Subcutaneous abdominal adipose tissue (tissue), 5 donors: Measurements from ENCODE around the gene SEMA5B.

ENCODE experiments used
- H3K27ac ChIP-seq: one replicate; pipeline ENCODE4 v1.7.0; 2013; ENCODE audit warnings: low read depth, mild to moderate bottlenecking, inconsistent platforms, low read length, moderate library complexity
- H3K27me3 ChIP-seq, 5 donors: one replicate each; pipeline ENCODE4 v1.7.0; 2013; ENCODE audit warnings: low read length in 5 of 5, inconsistent platforms in 1 of 5; ENCODE audit not compliant: control insufficient read depth in 5 of 5, insufficient read depth in 4 of 5
- H3K36me3 ChIP-seq, 5 donors: one replicate each; pipeline ENCODE4 v1.7.0; 2013; ENCODE audit warnings: low read length in 5 of 5; ENCODE audit not compliant: control insufficient read depth in 5 of 5, insufficient read depth in 5 of 5
- H3K4me1 ChIP-seq, 5 donors: one replicate each; pipeline ENCODE4 v1.7.0; 2013; ENCODE audit warnings: low read length in 5 of 5, mild to moderate bottlenecking in 3 of 5, moderate library complexity in 1 of 5; ENCODE audit not compliant: control insufficient read depth in 5 of 5, insufficient read depth in 5 of 5
- H3K4me3 ChIP-seq, 5 donors: one replicate each; pipeline ENCODE4 v1.7.0; 2013; ENCODE audit warnings: low read length in 5 of 5, low read depth in 1 of 5
- H3K9ac ChIP-seq, 5 donors: one replicate each; pipeline ENCODE4 v1.7.0; 2013; ENCODE audit warnings: low read length in 5 of 5, mild to moderate bottlenecking in 4 of 5, moderate library complexity in 3 of 5
- H3K9me3 ChIP-seq, 5 donors: one replicate each; pipeline ENCODE4 v1.7.0; 2013; ENCODE audit warnings: low read length in 5 of 5; ENCODE audit not compliant: control insufficient read depth in 5 of 5
- donor health status: healthy.
- donor health status: healthy.
- donor health status: healthy.
- donor health status: healthy.
- donor health status: healthy.

SEMA5B gene, protein sequence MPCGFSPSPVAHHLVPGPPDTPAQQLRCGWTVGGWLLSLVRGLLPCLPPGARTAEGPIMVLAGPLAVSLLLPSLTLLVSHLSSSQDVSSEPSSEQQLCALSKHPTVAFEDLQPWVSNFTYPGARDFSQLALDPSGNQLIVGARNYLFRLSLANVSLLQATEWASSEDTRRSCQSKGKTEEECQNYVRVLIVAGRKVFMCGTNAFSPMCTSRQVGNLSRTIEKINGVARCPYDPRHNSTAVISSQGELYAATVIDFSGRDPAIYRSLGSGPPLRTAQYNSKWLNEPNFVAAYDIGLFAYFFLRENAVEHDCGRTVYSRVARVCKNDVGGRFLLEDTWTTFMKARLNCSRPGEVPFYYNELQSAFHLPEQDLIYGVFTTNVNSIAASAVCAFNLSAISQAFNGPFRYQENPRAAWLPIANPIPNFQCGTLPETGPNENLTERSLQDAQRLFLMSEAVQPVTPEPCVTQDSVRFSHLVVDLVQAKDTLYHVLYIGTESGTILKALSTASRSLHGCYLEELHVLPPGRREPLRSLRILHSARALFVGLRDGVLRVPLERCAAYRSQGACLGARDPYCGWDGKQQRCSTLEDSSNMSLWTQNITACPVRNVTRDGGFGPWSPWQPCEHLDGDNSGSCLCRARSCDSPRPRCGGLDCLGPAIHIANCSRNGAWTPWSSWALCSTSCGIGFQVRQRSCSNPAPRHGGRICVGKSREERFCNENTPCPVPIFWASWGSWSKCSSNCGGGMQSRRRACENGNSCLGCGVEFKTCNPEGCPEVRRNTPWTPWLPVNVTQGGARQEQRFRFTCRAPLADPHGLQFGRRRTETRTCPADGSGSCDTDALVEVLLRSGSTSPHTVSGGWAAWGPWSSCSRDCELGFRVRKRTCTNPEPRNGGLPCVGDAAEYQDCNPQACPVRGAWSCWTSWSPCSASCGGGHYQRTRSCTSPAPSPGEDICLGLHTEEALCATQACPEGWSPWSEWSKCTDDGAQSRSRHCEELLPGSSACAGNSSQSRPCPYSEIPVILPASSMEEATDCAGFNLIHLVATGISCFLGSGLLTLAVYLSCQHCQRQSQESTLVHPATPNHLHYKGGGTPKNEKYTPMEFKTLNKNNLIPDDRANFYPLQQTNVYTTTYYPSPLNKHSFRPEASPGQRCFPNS

DNA sequence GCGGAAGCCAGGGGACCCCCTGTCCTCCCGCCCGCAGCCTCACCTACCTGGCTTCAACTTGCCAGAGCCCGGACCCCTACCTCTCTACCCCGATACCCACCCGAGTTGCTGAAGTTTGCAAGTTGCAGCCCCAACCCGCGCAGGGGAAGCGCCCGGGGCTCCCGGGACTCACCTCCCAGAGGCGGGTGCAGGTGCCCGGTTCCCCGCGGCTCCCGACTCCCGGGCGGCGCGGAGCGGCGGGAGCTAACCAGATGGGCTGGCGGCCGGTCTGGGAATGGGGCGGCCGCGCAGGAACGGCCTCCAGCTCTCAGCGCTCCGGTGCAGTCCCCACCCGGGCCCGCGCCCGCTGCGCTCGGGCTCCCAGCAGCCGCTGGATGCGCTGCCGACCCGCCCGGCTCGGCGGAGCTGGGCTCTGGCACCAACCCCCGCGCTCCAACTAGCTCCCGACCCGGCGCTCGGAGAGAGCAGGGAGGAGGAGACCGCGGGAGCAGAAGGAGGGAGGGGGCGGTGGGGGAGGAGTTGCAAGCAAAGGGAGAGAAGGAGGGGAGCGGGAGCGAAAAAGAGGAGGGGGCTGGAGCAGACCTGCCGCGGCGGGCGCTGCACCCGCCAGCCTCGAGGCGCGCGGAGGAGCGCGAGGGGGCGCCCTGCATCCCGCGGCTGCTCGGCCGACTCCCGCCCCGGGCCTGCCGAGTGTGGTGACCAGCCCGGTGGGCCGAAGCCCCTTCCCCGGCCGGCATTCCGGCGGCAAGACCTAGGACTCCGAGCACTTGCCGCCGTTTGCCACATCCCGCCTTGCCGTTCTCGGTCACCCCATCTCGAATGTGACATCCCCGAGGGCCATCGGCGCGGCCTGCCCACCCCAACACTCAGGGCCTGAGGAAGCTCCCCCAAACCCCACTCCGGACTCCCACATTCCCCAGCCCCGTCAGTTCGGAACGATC, at the start of gene SEMA5B:
Gene SEMA5B (minus strand): TSS at position 472 of the 941 bp plus-strand sequence. CDS start 66,500 bp downstream, outside the sequence.
- H3K27me3 ChIP-seq = peaks cover 12 to 58% (median 30%) of the 10 kb centered on the region in 5 donors
- H3K9ac ChIP-seq = peak within 1 kb of the TSS in 4 of 5 donors; percentile 24 to 71 (median 60)
- no peak within 1 kb of the TSS for H3K27ac ChIP-seq
- peak within 1 kb of the TSS; percentile 54 to 77 (median 65) for H3K4me3 ChIP-seq
- H3K4me1 ChIP-seq = peaks cover 0 to 27% (median 25%) of the 10 kb centered on the region in 5 donors
- no peaks in the 10 kb centered on the region for H3K36me3 ChIP-seq
- H3K9me3 ChIP-seq = no peaks in the 10 kb centered on the region

- Histone ChIP-seq H3K9me3 (no peaks in the 10 kb centered on the region), H3K9ac (peak overlapping the region in 2 of 5 donors; percentile 5 to 38), H3K4me1 (peaks cover 2 to 24% (median 13%) of the 10 kb centered on the region in 5 donors), H3K4me3 (no peak overlapping the region), H3K27me3 (no peaks in the 10 kb centered on the region), H3K36me3 (no peaks in the 10 kb centered on the region), H3K27ac (no peak overlapping the region)
Observed at GRCh38 chr3:123076496-123077418, 49.2 kb upstream of the SEMA5B start.

- Histone ChIP-seq H3K9ac (no peak overlapping the region), H3K4me1 (peaks cover 0 to 25% (median 11%) of the 10 kb centered on the region in 5 donors), H3K9me3 (no peaks in the 10 kb centered on the region), H3K36me3 (no peaks in the 10 kb centered on the region), H3K27me3 (no peaks in the 10 kb centered on the region), H3K27ac (no peak overlapping the region), H3K4me3 (no peak overlapping the region)
Observed at GRCh38 chr3:123076112-123076495, 48.5 kb upstream of the SEMA5B start.

DNA sequence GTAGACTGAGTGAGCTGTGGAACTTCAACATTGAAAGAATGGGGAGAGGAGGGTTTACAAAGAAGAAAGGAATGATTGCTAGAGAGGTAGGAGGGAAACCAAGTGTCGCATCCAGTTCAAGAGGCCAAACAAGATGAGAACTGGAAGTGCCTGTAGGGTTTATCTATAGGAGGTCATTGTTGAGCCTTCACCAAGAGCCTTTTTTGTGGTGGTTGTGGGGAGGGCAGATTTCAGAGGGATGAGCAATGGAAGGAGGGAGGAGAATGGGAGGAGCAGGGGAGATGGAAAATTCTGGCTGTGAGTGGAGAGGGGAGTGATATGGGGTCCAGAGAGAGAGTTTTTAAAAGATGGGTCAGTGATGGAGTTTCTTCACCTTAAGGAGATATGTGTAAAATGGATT, 47.8 kb upstream of the SEMA5B start:
- peaks cover 0 to 21% (median 11%) of the 10 kb centered on the region in 5 donors for H3K4me1 ChIP-seq
- H3K36me3 ChIP-seq = no peaks in the 10 kb centered on the region
- no peak overlapping the region for H3K4me3 ChIP-seq
- H3K27ac ChIP-seq = no peak overlapping the region
- H3K9me3 ChIP-seq = no peaks in the 10 kb centered on the region
- no peaks in the 10 kb centered on the region for H3K27me3 ChIP-seq
- no peak overlapping the region for H3K9ac ChIP-seq

DNA sequence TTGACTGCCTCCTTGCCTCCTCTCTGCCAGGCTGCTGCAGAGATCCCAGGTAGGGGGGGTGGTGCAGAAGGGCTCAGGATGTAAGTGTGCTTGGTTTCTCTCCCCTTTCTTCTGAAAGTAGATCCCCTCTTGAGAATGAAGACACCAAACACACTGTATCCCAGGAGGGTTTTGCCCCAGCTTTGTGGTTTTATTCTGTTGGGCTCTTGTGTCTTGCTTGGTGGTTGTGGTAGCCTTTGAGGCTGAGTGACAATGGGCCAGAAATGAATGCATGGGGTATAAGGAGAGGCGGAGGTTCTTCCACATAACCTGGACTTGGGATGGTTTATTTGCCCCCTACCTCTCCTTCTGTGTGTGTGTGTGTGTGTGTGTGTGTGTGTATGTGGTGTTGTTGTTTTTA, 45.0 kb upstream of the SEMA5B start:
- Histone ChIP-seq H3K36me3 (no peaks in the 10 kb centered on the region), H3K4me3 (no peak overlapping the region), H3K27me3 (no peaks in the 10 kb centered on the region), H3K9me3 (no peaks in the 10 kb centered on the region), H3K4me1 (peaks cover 4 to 33% (median 20%) of the 10 kb centered on the region in 5 donors), H3K9ac (no peak overlapping the region), H3K27ac (no peak overlapping the region)

- Histone ChIP-seq H3K9ac (no peak overlapping the region), H3K27me3 (no peaks in the 10 kb centered on the region), H3K9me3 (no peaks in the 10 kb centered on the region), H3K27ac (no peak overlapping the region), H3K4me1 (peaks cover 4 to 36% (median 22%) of the 10 kb centered on the region in 5 donors), H3K4me3 (no peak overlapping the region), H3K36me3 (no peaks in the 10 kb centered on the region)
Observed at GRCh38 chr3:123072152-123072551, 44.6 kb upstream of the SEMA5B start.

DNA sequence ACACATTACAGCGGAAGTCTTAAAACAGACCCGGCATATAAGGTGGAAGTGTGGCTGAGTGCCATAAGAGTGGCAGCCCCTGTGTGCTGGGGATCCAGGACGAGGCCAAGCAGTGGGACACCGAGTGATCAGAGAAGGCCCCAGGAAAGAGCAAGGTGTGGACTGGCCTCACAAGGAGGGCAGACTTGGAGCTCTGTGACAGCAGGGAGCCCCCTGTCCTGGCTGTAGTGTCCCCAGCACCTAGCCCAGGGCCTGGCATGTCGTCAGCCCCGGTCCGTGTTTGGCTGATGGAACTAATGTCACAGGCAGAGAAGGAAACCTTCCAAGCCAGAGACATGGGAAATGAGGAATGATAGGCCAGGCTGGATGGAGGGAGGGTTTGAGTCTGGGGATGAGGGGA, 44.0 kb upstream of the SEMA5B start:
- peaks cover 4 to 33% (median 18%) of the 10 kb centered on the region in 5 donors for H3K4me1 ChIP-seq
- no peaks in the 10 kb centered on the region for H3K9me3 ChIP-seq
- H3K27ac ChIP-seq = no peak overlapping the region

GRCh38 chr3:123071146-123071545, 43.6 kb upstream of the SEMA5B start:
- H3K9ac ChIP-seq = no peak overlapping the region
- H3K36me3 ChIP-seq = no peaks in the 10 kb centered on the region
- no peak overlapping the region for H3K4me3 ChIP-seq
- no peak overlapping the region for H3K27ac ChIP-seq
- no peaks in the 10 kb centered on the region for H3K27me3 ChIP-seq
- peaks cover 4 to 32% (median 18%) of the 10 kb centered on the region in 5 donors for H3K4me1 ChIP-seq
- H3K9me3 ChIP-seq = no peaks in the 10 kb centered on the region

More for the DNA sequence above, 44.0 kb upstream of the SEMA5B start:
- Histone ChIP-seq H3K27me3 (no peaks in the 10 kb centered on the region), H3K4me3 (no peak overlapping the region), H3K36me3 (no peaks in the 10 kb centered on the region), H3K9ac (no peak overlapping the region)
